ENCODE measurements around the gene MOGAT1. TPM values are rescaled to one million over a fixed set of nuclear protein-coding genes. Genes with fewer than 3 reads are reported as not detected.

The MOGAT1 gene
- total RNA-seq, 1 experiment from 2014 or later: 0.22 TPM

DNA sequence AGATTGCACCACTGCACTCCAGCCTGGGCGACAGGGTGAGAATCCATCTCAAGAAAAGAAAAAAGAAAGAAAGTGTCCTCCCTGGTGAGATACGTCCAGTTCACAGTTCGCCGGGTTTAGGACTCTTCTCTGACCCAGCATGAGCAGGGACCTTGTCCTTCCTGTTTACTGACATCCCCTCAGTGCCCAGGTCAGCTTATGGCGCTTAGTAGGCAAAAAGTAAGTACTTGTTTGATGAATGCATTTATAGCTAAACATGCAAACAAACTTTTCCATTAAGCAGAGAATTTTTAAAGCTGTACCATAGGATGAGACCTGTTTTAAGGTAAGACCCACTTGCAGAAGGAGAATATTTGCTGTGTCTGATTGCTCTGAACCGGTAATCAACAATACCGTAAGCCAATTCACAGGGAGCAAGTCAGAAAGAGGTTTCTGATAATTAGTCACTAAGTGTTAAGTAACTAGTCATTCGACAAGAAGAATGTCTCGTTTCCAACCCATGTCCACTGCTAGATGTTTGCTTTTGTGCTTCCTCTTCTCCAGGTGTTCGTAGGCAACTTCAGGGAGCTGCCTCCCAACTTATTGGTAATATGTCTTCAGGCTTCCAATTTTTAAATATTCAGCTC lies 40.0 kb downstream of the MOGAT1 start:
- POLR2A ChIA-PET: no interaction called here
- Histone ChIP-seq H2AFZ (ENCODE audit: low read depth, low read length, poor library complexity, severe bottlenecking) (no peak overlapping the region), H3K4me1 (ENCODE audit: control insufficient read depth in 1 of 2, insufficient read depth in 2 of 2, low read length in 2 of 2) (peaks cover 8 to 24% of the 10 kb centered on the region in 2 experiments; a peak in 3 of 4 replicates), H3K27me3 (ENCODE audit: insufficient read depth, low read length) (no peaks in the 10 kb centered on the region), H4K20me1 (ENCODE audit: insufficient read depth) (no peaks in the 10 kb centered on the region), H3K9ac (ENCODE audit: low read length) (no peak overlapping the region), H3K27ac (ENCODE audit: low read depth, low read length) (no peak overlapping the region), H3K79me2 (ENCODE audit: insufficient read depth, low read length) (no peaks in the 10 kb centered on the region), H3K9me3 (ENCODE audit: control insufficient read depth in 1 of 2, insufficient read depth in 1 of 2, low read depth in 1 of 2, low read length in 2 of 2) (no peaks in the 10 kb centered on the region), H3K4me2 (ENCODE audit: low read length) (no peak overlapping the region), H3K4me3 (replicated peaks in 1 of 2; ENCODE audit: low read depth in 1 of 2, low read length in 2 of 2) (no peak overlapping the region), H3K36me3 (ENCODE audit: control insufficient read depth in 1 of 2, insufficient read depth in 2 of 2, low read length in 2 of 2) (no peaks in the 10 kb centered on the region), H3K9me2 (ENCODE audit: insufficient read depth) (no peaks in the 10 kb centered on the region)
- BruUV-seq (replicated peaks): no TSS peak
- no peak for ATAC-seq
- no peak for DNase-seq (ENCODE audit: low read depth, low spot score)
- TF ChIP-seq ELF1 (IDR thresholded peaks at IDR 0.05; ENCODE audit: borderline replicate concordance, low read depth) (no peak), ZFX (IDR thresholded peaks at IDR 0.05) (no peak), POLR2A (IDR thresholded peaks at IDR 0.05; ENCODE audit: borderline replicate concordance, extremely low read depth, insufficient read depth, insufficient read length) (no peak), YY1 (IDR thresholded peaks at IDR 0.05; ENCODE audit: extremely low read depth, insufficient replicate concordance, low read depth, low read length) (no peak), EZH2 (IDR thresholded peaks at IDR 0.05) (no peak), CEBPB (IDR thresholded peaks at IDR 0.05; ENCODE audit: low read depth) (no peak), SIN3A (IDR thresholded peaks at IDR 0.05; ENCODE audit: low read depth) (no peak), POLR2AphosphoS5 (IDR thresholded peaks at IDR 0.05; ENCODE audit: low read depth, low read length) (no peak), EZH2phosphoT487 (IDR thresholded peaks at IDR 0.05; ENCODE audit: borderline replicate concordance) (no peak), RAD21 (IDR thresholded peaks at IDR 0.05; ENCODE audit: low read depth) (no peak)
- TF ChIP-seq, protein P1, sequence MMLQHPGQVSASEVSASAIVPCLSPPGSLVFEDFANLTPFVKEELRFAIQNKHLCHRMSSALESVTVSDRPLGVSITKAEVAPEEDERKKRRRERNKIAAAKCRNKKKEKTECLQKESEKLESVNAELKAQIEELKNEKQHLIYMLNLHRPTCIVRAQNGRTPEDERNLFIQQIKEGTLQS (IDR thresholded peaks at IDR 0.05): no peak
- TF ChIP-seq, protein P2, sequence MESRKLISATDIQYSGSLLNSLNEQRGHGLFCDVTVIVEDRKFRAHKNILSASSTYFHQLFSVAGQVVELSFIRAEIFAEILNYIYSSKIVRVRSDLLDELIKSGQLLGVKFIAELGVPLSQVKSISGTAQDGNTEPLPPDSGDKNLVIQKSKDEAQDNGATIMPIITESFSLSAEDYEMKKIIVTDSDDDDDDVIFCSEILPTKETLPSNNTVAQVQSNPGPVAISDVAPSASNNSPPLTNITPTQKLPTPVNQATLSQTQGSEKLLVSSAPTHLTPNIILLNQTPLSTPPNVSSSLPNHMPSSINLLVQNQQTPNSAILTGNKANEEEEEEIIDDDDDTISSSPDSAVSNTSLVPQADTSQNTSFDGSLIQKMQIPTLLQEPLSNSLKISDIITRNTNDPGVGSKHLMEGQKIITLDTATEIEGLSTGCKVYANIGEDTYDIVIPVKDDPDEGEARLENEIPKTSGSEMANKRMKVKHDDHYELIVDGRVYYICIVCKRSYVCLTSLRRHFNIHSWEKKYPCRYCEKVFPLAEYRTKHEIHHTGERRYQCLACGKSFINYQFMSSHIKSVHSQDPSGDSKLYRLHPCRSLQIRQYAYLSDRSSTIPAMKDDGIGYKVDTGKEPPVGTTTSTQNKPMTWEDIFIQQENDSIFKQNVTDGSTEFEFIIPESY (IDR thresholded peaks at IDR 0.05; ENCODE audit: extremely low read depth, insufficient replicate concordance, low read length): no peak
- TF ChIP-seq, protein P3, sequence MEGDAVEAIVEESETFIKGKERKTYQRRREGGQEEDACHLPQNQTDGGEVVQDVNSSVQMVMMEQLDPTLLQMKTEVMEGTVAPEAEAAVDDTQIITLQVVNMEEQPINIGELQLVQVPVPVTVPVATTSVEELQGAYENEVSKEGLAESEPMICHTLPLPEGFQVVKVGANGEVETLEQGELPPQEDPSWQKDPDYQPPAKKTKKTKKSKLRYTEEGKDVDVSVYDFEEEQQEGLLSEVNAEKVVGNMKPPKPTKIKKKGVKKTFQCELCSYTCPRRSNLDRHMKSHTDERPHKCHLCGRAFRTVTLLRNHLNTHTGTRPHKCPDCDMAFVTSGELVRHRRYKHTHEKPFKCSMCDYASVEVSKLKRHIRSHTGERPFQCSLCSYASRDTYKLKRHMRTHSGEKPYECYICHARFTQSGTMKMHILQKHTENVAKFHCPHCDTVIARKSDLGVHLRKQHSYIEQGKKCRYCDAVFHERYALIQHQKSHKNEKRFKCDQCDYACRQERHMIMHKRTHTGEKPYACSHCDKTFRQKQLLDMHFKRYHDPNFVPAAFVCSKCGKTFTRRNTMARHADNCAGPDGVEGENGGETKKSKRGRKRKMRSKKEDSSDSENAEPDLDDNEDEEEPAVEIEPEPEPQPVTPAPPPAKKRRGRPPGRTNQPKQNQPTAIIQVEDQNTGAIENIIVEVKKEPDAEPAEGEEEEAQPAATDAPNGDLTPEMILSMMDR (IDR thresholded peaks at IDR 0.05 in 2 of 3, conservative IDR thresholded peaks at IDR 0.05 in 1 of 3; ENCODE audit: borderline replicate concordance in 1 of 3, insufficient read depth in 1 of 3, low read depth in 2 of 3, low read length in 2 of 3): no peak
- RAD21 ChIA-PET (ENCODE audit: low non-redundant PET in 1 of 2, low total read pairs in 2 of 2, uncharacterized antibody in 2 of 2, unreplicated experiment in 2 of 2): no interaction called here
- intact Hi-C loops (cut with micrococcal nuclease): no loop called here
- CTCF ChIA-PET: no interaction called here

Measured in HCT116 (cell line).